PC-3 (cell line): ENCODE results near the gene KBTBD12. TPM values are rescaled to one million over a fixed set of nuclear protein-coding genes. Genes with fewer than 3 reads are reported as not detected.
"Not testable (repeated sequence)": the region's sequence is repeated elsewhere in the genome, so short reads cannot be mapped to it uniquely, and the experiment has no call there.

Experiments
- ATAC-seq: fragments of 200-7000 bp; cut with Tn5 transposase; 2 replicates; pipeline ENCODE4 v1.9.1; 2020; ENCODE audit warnings: mild to moderate bottlenecking, moderate library complexity
- BruUV-seq: library from RNA; stranded (reverse); fragments of 400-500 nt; replicated peaks from 2 replicates; lab custom pipeline; 2021; lab: Mats Ljungman, UMichigan
- CTCF ChIA-PET: fragments of 300-600 bp; sonication (Branson Sonifier 250); formaldehyde crosslinking; loops from one replicate; lab custom pipeline; 2022; ENCODE audit warnings: antibody characterized with exemption; lab: Charles Lee
- POLR2A ChIA-PET: fragments of 300-600 bp; sonication (Branson Sonifier 250); formaldehyde crosslinking; loops from one replicate; lab custom pipeline; 2022; ENCODE audit warnings: antibody characterized with exemption; ENCODE audit not compliant: unreplicated experiment; lab: Charles Lee
- DNase-seq: peaks from one replicate; pipeline ENCODE4 v3.0.0-alpha.2; 2015
- H2AFZ ChIP-seq: fragments of 300-600 bp; sonication (generic); 2 replicates; pipeline ENCODE4 v1.6.0; 2016; ENCODE audit warnings: antibody characterized with exemption, low read length
- H3F3A ChIP-seq: fragments of 300-600 bp; sonication (generic); one replicate; pipeline ENCODE4 v1.6.0; 2017; ENCODE audit warnings: antibody characterized with exemption, low read length, control low read depth, mild to moderate bottlenecking; ENCODE audit not compliant: unreplicated experiment
- H3K27ac ChIP-seq: fragments of 300-600 bp; sonication (generic); 2 replicates; pipeline ENCODE4 v1.5.1; 2016; ENCODE audit warnings: mild to moderate bottlenecking, low read length
- H3K27me3 ChIP-seq: fragments of 300-600 bp; sonication (generic); 2 replicates; pipeline ENCODE4 v1.6.1; 2016; ENCODE audit warnings: low read length, mixed read lengths
- H3K36me3 ChIP-seq: fragments of 300-600 bp; sonication (generic); 2 replicates; pipeline ENCODE4 v1.6.1; 2016; ENCODE audit warnings: low read depth, mixed run types, low read length, mixed read lengths
- H3K4me1 ChIP-seq: fragments of 300-600 bp; sonication (generic); 2 replicates; pipeline ENCODE4 v1.5.1; 2016; ENCODE audit warnings: low read length; ENCODE audit not compliant: insufficient read depth
- H3K4me2 ChIP-seq: fragments of 300-600 bp; sonication (generic); 2 replicates; pipeline ENCODE4 v1.6.0; 2016; ENCODE audit warnings: low read length
- H3K4me3 ChIP-seq: fragments of 300-600 bp; sonication (generic); 2 replicates; pipeline ENCODE4 v1.5.1; 2016; ENCODE audit warnings: mild to moderate bottlenecking, low read length, mixed read lengths
- H3K79me2 ChIP-seq: fragments of 300-600 bp; sonication (generic); 2 replicates; pipeline ENCODE4 v1.6.1; 2017; ENCODE audit warnings: low read length, mixed read lengths
- H3K9ac ChIP-seq: fragments of 300-600 bp; sonication (generic); 2 replicates; pipeline ENCODE4 v1.6.0; 2016; ENCODE audit warnings: mild to moderate bottlenecking, low read length
- H3K9me2 ChIP-seq: fragments of 300-600 bp; sonication (generic); replicated peaks from 2 replicates; pipeline ENCODE4 v1.6.1; 2016; ENCODE audit warnings: mixed run types, low read length, mixed read lengths
- H3K9me3 ChIP-seq: fragments of 300-600 bp; sonication (generic); 2 replicates; pipeline ENCODE4 v1.6.1; 2016; ENCODE audit warnings: low read length, mixed read lengths
- H4K20me1 ChIP-seq: fragments of 300-600 bp; sonication (generic); 2 replicates; pipeline ENCODE4 v1.6.1; 2016; ENCODE audit warnings: low read length, mixed read lengths
- EZH2 ChIP-seq: fragments of 300-600 bp; sonication (generic); IDR thresholded peaks from one replicate; pipeline ENCODE4 v1.6.1; 2017; ENCODE audit warnings: antibody characterized with exemption, mild to moderate bottlenecking, low read length; ENCODE audit not compliant: unreplicated experiment
- EZH2phosphoT487 ChIP-seq: fragments of 300-600 bp; sonication (generic); IDR thresholded peaks from 2 replicates; pipeline ENCODE4 v1.6.1; 2018; ENCODE audit warnings: mild to moderate bottlenecking, antibody characterized with exemption, low read length, borderline replicate concordance
- intact Hi-C: fragments of 100-400 bp; cut with micrococcal nuclease; formaldehyde crosslinking; loops from 2 replicates; pipeline ENCODE4 v1.9.0; 2023
- total RNA-seq: library from RNA; depleted of rRNA; stranded (reverse); fragments of >200 nt; gene quantifications from 2 replicates; pipeline ENCODE4 v1.2.3, GENCODE V29; 2014
- TF ChIP-seq, protein P1 (sequence below): fragments of 300-600 bp; sonication (generic); conservative IDR thresholded peaks from 2 replicates; pipeline ENCODE4 v1.5.1; 2017; ENCODE audit warnings: antibody characterized with exemption, low read depth, mild to moderate bottlenecking, low read length

Gene KBTBD12
- total RNA-seq, 1 experiment from 2014 or later, result not detected

DNA sequence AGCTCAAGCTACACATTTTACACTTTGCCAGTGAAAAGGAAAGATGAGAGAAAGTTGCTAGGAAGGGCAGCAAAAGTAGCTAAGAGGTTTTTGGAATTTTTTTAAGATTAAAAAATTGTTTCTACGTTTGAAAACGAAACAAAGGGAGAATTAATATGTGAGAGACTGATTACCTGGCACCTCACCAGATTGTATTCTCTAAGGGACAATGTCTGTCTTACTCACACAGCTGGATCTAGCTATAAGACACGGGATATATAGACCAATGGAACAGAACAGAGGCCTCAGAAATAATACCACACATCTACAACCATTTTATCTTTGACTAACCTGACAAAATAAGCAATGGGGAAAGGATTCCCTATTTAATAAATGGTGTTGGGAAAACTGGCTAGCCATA, 9.5 kb upstream of the KBTBD12 start:
- CTCF ChIA-PET, result no interaction called here
- POLR2A ChIA-PET, result no interaction called here
- Histone ChIP-seq H3K9ac (no peak overlapping the region), H3K27ac (no peak overlapping the region), H3K4me2 (no peak overlapping the region), H3F3A (no peaks in the 10 kb centered on the region), H3K36me3 (no peaks in the 10 kb centered on the region), H3K27me3 (no peaks in the 10 kb centered on the region), H3K4me1 (no peaks in the 10 kb centered on the region), H3K4me3 (no peak overlapping the region), H3K79me2 (no peaks in the 10 kb centered on the region), H3K9me3 (no peaks in the 10 kb centered on the region), H2AFZ (no peak overlapping the region), H4K20me1 (no peaks in the 10 kb centered on the region), H3K9me2 (no peaks in the 10 kb centered on the region)
- no TSS peak for BruUV-seq
- ATAC-seq (no peak), DNase-seq (no peak)
- TF ChIP-seq, protein P1, sequence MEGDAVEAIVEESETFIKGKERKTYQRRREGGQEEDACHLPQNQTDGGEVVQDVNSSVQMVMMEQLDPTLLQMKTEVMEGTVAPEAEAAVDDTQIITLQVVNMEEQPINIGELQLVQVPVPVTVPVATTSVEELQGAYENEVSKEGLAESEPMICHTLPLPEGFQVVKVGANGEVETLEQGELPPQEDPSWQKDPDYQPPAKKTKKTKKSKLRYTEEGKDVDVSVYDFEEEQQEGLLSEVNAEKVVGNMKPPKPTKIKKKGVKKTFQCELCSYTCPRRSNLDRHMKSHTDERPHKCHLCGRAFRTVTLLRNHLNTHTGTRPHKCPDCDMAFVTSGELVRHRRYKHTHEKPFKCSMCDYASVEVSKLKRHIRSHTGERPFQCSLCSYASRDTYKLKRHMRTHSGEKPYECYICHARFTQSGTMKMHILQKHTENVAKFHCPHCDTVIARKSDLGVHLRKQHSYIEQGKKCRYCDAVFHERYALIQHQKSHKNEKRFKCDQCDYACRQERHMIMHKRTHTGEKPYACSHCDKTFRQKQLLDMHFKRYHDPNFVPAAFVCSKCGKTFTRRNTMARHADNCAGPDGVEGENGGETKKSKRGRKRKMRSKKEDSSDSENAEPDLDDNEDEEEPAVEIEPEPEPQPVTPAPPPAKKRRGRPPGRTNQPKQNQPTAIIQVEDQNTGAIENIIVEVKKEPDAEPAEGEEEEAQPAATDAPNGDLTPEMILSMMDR, result no peak
- TF ChIP-seq EZH2 (no peak), EZH2phosphoT487 (no peak)
- intact Hi-C loops, result no loop called here

DNA sequence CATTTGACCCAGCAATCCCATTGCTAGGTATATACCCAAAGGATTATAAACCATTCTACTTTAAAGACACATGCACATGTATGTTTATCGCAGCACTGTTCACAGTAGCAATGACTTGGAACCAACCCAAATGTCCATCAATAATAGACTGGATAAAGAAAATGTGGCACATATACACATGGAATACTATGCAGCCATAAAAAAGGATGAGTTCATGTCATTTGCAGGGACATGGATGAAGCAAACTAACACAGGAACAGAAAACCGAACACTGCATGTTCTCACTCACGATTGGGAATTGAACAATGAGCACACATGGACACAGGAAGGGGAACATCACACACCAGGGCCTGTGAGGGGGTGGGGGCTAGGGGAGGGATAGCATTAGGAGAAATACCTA, 8.4 kb upstream of the KBTBD12 start:
- H3K9ac ChIP-seq, H3K4me3 ChIP-seq, H3K27me3 ChIP-seq, H3F3A ChIP-seq, intact Hi-C loops, H3K27ac ChIP-seq, H3K4me1 ChIP-seq, H3K9me3 ChIP-seq, CTCF ChIA-PET, BruUV-seq, H3K79me2 ChIP-seq, H3K4me2 ChIP-seq, H4K20me1 ChIP-seq, POLR2A ChIA-PET, DNase-seq, ATAC-seq, H3K36me3 ChIP-seq, H3K9me2 ChIP-seq, H2AFZ ChIP-seq: not testable (repeated sequence)

GRCh38 chr3:127908202-127908601, 6.8 kb upstream of the KBTBD12 start:
- POLR2A ChIA-PET, result no interaction called here
- ATAC-seq (no peak), DNase-seq (no peak)
- no peaks in the 10 kb centered on the region for H3K9me3 ChIP-seq
- H3K4me3 ChIP-seq, result no peak overlapping the region
- no peaks in the 10 kb centered on the region for H3K4me1 ChIP-seq
- H3K9ac ChIP-seq, result no peak overlapping the region
- H3K79me2 ChIP-seq, result no peaks in the 10 kb centered on the region
- no peak overlapping the region for H3K27ac ChIP-seq
- H3K27me3 ChIP-seq, result no peaks in the 10 kb centered on the region
- H3K9me2 ChIP-seq, result no peaks in the 10 kb centered on the region
- no TSS peak for BruUV-seq
- no peak overlapping the region for H2AFZ ChIP-seq
- no peaks in the 10 kb centered on the region for H3F3A ChIP-seq
- CTCF ChIA-PET, result no interaction called here
- intact Hi-C loops, result no loop called here
- no peaks in the 10 kb centered on the region for H3K36me3 ChIP-seq
- TF ChIP-seq EZH2, result no peak
- no peak for TF ChIP-seq EZH2phosphoT487
- TF ChIP-seq, protein P1, result no peak
- H3K4me2 ChIP-seq, result no peak overlapping the region
- no peaks in the 10 kb centered on the region for H4K20me1 ChIP-seq
